Lower leg skin (tissue), 3 donors: ENCODE measurements around the gene DNAH14.

Experiments
- CTCF ChIP-seq, 3 donors: fragments of 450-650 bp; IDR thresholded peaks; one replicate each; pipeline ENCODE4 v1.5.1; 2016; ENCODE audit warnings: antibody characterized with exemption in 3 of 3, mild to moderate bottlenecking in 3 of 3, moderate library complexity in 2 of 3
- POLR2A ChIP-seq, 2 donors: fragments of 450-650 bp; IDR thresholded peaks; one replicate each; pipeline ENCODE4 v1.6.1; 2016 to 2017; ENCODE audit warnings: antibody characterized with exemption in 2 of 2, mild to moderate bottlenecking in 1 of 2, moderate library complexity in 1 of 2

GRCh38 chr1:225418059-225418458 is 488.6 kb downstream of the DNAH14 start:
- TF ChIP-seq CTCF (IDR thresholded peaks at IDR 0.05) (no peak), POLR2A (IDR thresholded peaks at IDR 0.05) (no peak)
